Fibroblast of mammary gland (primary cell): Measurements from ENCODE around the gene CD5L.

Experiments used
- DNase-seq: peaks from one replicate; pipeline ENCODE4 v3.0.0-alpha.2; 2010; ENCODE audit warnings: low read depth
- H3K4me3 ChIP-seq: 2 replicates; pipeline ENCODE4 v1.5.1; 2011; ENCODE audit warnings: low read depth, mild to moderate bottlenecking, low read length, moderate library complexity; ENCODE audit not compliant: control insufficient read depth
- CTCF ChIP-seq: conservative IDR thresholded peaks from 2 replicates; pipeline ENCODE4 v1.5.1; 2011; ENCODE audit warnings: low read depth, low read length, inconsistent platforms; ENCODE audit not compliant: control insufficient read depth, insufficient read depth

CD5L gene

GRCh38 chr1:157820299-157820698 is 21.3 kb downstream of the CD5L start:
- DNase-seq: no peak
- TF ChIP-seq CTCF: no peak
- no peak overlapping the region for H3K4me3 ChIP-seq

DNA sequence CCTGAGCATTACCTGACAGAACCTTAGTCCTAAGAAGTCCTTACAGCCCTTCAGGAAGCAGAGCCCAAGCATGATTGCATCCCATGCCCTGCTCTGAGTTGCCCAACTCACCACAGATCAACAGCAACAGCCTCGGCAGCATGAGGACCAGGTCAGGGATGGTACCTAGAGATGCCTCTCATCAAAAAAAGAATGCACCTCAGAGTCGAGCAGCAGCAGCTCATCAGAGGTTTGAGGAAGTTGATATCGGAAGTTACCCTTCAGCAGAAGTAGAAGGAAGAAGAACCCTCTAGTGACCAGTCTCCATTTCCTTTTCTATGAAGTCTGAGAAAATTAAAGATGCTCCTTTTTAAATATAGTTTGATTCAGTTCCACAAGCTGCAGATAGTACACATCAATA is 21.7 kb downstream of the CD5L start, which contains the start of gene FCRL1:
TSS of gene FCRL1 (minus strand) at position 225 of the 400 bp plus-strand sequence. CDS start at position 142, 83 bp downstream.
- no peak for DNase-seq
- no peak for TF ChIP-seq CTCF
- no peak within 1 kb of the TSS for H3K4me3 ChIP-seq

DNA sequence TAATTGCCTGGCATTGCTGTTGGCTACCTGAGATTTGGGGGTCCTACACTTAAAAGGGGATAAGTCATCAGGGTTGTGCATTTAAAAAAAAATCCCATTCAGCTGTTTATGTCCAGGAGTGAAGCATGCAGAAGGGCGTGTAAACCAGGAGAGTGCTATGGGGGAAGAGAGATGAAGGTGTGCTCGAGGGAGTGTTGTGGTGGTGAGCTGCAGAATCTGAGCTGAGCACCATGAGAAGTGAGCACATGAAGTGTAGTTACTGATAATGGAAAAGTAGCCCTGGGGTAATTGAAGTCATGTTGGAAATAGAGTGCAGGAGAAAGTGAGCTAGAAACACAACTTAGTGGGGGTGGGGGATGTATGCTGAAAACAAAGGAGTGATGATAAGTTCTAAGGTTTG is 22.4 kb downstream of the CD5L start:
- TF ChIP-seq CTCF: no peak
- no peak overlapping the region for H3K4me3 ChIP-seq
- no peak for DNase-seq

DNA sequence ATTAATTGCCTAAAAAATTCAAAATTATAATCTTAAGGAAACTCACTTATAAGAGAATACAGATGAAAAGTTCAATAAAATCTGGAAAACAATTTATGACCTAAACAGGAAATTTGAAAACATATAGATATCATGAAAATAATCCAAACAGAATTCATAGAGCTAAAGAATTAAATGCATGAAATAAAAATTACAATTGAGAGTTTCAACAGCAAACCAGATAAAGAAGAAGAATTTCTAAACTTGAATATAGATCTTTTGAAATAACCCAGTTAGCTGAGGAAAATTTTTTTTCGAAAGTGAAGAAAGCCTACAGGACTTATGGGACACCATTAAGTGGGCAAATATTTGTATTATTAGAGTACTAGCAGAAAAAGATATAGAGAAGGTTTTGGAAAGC is 28.3 kb downstream of the CD5L start:
- no peak overlapping the region for H3K4me3 ChIP-seq
- no peak for TF ChIP-seq CTCF
- DNase-seq: no peak

DNA sequence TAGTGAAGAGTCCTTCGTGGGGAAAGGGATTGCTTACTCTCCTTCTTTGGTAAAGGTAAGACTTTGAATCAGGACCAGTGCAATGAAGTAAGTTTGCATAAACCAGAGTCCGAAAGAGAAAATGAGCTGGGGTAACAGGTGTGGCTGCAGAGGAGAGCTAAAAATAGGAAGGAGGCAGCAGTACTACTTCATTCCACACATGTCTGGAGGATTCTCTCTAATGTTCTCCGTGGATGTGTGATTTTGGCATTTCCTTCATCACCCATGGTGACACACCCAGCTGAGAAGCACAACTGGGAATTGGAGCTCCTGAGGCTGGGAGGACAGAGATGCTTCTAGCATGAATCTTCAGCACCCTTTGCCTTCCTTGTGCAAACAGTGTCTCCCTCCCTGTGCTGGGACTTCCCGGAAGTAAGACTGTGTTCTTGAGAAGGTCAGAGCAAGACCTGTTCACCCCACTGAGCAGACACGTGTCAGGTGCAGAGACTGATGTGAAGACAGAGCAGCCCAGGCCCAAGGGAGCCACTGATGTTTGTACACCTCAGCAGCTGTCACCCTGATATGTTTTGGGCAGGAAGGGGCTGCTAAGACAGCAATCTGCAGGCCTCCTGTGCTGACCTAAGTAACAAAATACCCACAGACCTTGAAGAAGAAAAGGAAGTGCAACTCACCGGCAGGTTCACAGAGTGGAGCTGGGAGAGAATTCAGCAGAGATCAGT is 35.0 kb downstream of the CD5L start:
- H3K4me3 ChIP-seq: no peak overlapping the region
- no peak for TF ChIP-seq CTCF
- DNase-seq: no peak

DNA sequence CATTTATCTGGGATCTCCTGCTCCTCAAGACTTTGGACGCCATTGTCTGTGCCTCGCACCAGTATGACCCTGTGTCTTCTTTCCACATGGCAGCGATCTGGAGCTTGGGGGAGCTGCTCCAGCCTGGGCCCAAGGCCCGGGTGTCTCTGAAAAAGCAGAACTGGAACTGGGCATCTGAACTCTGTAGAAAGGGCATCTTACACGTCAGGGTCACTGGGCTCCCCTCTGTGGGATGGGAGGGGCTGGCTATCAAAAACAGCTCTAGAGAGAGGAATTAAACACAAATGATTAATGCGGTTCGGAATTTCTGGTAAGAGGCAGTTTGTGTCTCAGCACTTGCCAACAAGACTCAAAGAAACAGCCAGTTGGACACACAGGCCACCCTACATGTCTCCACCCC is 37.8 kb downstream of the CD5L start:
- no peak for DNase-seq
- TF ChIP-seq CTCF: no peak
- H3K4me3 ChIP-seq: no peak overlapping the region
